Adrenal gland (tissue), 12 donors: ENCODE data around the gene KLHL29. TPM values are rescaled to one million over a fixed set of nuclear protein-coding genes. Genes with fewer than 3 reads are reported as not detected.

Experiments used
- DNase-seq, 7 donors: peaks; one replicate each; pipeline ENCODE4 v3.0.0-alpha.2; 2019 to 2020
- H3K27ac ChIP-seq, 5 donors: fragments of 200-600 bp; sonication (generic) in 4 of 5; 1 replicate in 3 of 5; 2 replicates in 2 of 5; pipeline versions ENCODE4 v1.5.1 to v1.8.0; 2016 to 2020; ENCODE audit warnings: mild to moderate bottlenecking in 1 of 5
- H3K27me3 ChIP-seq: fragments of 200-600 bp; 2 replicates; pipeline ENCODE4 v1.8.0; 2021
- H3K36me3 ChIP-seq, 2 donors: fragments of 200-600 bp; replicated peaks in 1 of 2; 1 replicate in 1 of 2; 2 replicates in 1 of 2; pipeline versions ENCODE4 v1.5.1 to v1.8.0; 2018 to 2022
- H3K4me1 ChIP-seq, 2 donors: fragments of 200-600 bp; replicated peaks in 1 of 2; 1 replicate in 1 of 2; 2 replicates in 1 of 2; pipeline versions ENCODE4 v1.5.1 to v1.8.0; 2018 to 2021
- H3K4me3 ChIP-seq, 4 donors: fragments of 200-600 bp; sonication (generic) in 3 of 4; one replicate each; pipeline ENCODE4 v1.5.1; 2016 to 2018
- H3K9me3 ChIP-seq, 3 donors: fragments of 200-600 bp; sonication (generic) in 1 of 3; replicated peaks in 1 of 3; 1 replicate in 2 of 3; 2 replicates in 1 of 3; pipeline versions ENCODE4 v1.5.1 to v1.8.0; 2016 to 2021
- POLR2A ChIP-seq, 2 donors: fragments of 450-650 bp; IDR thresholded peaks; one replicate each; pipeline ENCODE4 v1.6.1; 2017; ENCODE audit warnings: antibody characterized with exemption in 2 of 2, mild to moderate bottlenecking in 2 of 2, moderate library complexity in 1 of 2
- WGBS, 4 donors: extraction: QIAGEN DNeasy Blood & Tissue Kit in 2 of 4; methylation state at CpG; one replicate each; pipeline versions ENCODE4 v1.1.5 to v1.1.7; 2013 to 2017; 5-methylcytosine and 5-hydroxymethylcytosine counted together
- intact Hi-C, 2 donors: fragments of 100-400 bp; cut with DNase I; formaldehyde crosslinking; loops; one replicate each; pipeline versions ENCODE4 v1.14.1 to v1.15.0; 2022 to 2023
- polyA plus RNA-seq, 3 donors: library from polyadenylated mRNA; stranded (reverse); fragments of 200-250 nt in 2 of 3; fragments of 350-450 nt in 1 of 3; fragmentation: Illumina TruSeq in 1 of 3; extraction: RNeasy Lipid Tissue Mini Kit (QIAGEN cat#74804) in 1 of 3; gene quantifications; one replicate each; pipeline ENCODE4 v1.2.3, GENCODE V29; 2013 to 2014
- total RNA-seq, 9 donors: library from RNA; depleted of rRNA in 4 of 9; stranded (reverse); fragments of >200 nt in 4 of 9; fragments of 120-200 nt in 1 of 9; fragmentation: NEBNext Ultra II Directional in 1 of 9; extraction: Animal tissue kit (Norgen Biotek cat#: 25700) in 1 of 9; gene quantifications; one replicate each; pipeline versions ENCODE4 v1.1.0 to v1.2.4, GENCODE V29; 2013 to 2023
- TF ChIP-seq, protein P1 (sequence below), 6 experiments: fragments of 450-650 bp in 4 of 6; fragments of 200-600 bp in 2 of 6; sonication (generic) in 1 of 6; IDR thresholded peaks; 1 replicate in 5 of 6; 2 replicates in 1 of 6; pipeline versions ENCODE4 v1.5.1 to v1.8.0; 2016 to 2021; ENCODE audit warnings: antibody characterized with exemption in 6 of 6, mild to moderate bottlenecking in 2 of 6, moderate library complexity in 1 of 6
- donor health status: healthy with polysubstance abuse.
- donor health status: Bipolar disorder and iron deficiency.
- donor health status: DM: yes; HTN: yes; CAD: no.
- donor health status: DM: no; HTN: no; CAD: no.
- donor health status: DM: no; HTN: no; CAD: no.
- donor health status: DM: yes; HTN: yes; CAD: no.

The KLHL29 gene
- total and polyA plus RNA-seq, 12 donors: 1.9 to 24.5 (median 15.7) TPM

DNA sequence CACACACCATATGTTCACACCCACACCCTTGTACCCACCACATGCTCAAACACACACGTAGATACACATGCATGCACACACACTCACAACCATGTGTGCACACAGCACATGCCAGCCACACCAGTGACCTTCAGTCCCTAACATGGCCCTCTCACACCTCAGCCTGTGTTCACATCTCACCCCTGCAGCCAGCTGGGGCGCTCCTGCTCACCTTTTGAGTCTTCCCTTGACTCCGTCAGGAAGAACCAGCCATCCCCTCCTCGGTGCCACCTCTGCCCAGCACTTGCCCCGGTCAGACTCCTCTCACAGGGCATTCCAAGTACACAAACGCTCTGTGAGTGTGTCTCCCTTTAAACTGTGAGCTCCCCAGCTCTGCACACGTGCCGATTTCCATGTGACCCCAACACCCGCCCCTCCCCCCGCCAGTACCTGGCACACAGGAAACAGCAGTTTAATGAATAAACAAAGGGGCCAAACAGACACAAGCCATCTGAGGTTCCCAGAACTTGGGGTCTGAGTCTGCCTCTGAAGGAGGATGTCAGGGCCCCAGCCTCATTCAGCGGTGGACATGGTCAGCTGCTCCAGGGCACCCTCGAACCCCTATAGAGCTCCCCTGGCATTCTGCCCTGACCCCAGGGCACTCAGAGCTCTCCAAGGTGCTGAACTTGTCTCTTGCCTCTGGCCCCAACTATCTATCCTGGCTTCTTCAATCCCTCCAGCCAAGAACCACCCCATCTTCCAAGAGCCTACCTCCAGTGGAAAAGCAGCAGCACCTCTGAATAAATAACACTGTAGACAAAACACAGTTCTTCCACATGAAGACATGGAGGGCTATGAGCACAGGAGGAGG, 289.1 kb downstream of the KLHL29 start:
- H3K9me3 ChIP-seq: no peaks in the 10 kb centered on the region
- WGBS, 4 donors: 73 to 77% (median 73%) methylated on average over 12 of the region's 12 CpGs
- intact Hi-C loops: no loop called here

DNA sequence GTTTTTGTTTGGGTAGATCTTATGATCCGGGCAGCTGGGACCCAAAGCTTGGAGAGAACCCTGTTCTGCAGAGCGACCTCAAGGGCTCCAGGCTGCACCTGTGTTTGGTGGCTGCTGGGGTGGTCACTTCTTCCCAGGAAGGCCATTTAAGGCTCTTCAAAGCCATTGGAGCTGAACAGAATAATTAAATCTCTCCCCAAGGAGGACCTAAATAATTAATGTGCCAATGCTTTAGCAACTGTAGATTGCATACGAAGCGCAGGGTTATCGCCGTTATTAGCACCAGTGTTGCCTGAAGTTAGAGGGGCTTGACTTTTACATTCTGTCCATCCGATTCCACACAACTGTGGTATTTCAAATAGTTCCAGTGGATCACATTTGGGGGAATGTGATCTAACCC, 290.5 kb downstream of the KLHL29 start:
- H3K27me3 ChIP-seq: no peaks in the 10 kb centered on the region
- no peaks in the 10 kb centered on the region for H3K36me3 ChIP-seq
- H3K4me3 ChIP-seq: no peak overlapping the region
- intact Hi-C loops: no loop called here
- no peak for TF ChIP-seq POLR2A (IDR thresholded peaks at IDR 0.05)
- TF ChIP-seq, protein P1, sequence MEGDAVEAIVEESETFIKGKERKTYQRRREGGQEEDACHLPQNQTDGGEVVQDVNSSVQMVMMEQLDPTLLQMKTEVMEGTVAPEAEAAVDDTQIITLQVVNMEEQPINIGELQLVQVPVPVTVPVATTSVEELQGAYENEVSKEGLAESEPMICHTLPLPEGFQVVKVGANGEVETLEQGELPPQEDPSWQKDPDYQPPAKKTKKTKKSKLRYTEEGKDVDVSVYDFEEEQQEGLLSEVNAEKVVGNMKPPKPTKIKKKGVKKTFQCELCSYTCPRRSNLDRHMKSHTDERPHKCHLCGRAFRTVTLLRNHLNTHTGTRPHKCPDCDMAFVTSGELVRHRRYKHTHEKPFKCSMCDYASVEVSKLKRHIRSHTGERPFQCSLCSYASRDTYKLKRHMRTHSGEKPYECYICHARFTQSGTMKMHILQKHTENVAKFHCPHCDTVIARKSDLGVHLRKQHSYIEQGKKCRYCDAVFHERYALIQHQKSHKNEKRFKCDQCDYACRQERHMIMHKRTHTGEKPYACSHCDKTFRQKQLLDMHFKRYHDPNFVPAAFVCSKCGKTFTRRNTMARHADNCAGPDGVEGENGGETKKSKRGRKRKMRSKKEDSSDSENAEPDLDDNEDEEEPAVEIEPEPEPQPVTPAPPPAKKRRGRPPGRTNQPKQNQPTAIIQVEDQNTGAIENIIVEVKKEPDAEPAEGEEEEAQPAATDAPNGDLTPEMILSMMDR (IDR thresholded peaks at IDR 0.05): no peak
- no peaks in the 10 kb centered on the region for H3K4me1 ChIP-seq
- WGBS, 4 donors: 92 to 99% (median 97%) methylated on average over 7 of the region's 7 CpGs
- H3K27ac ChIP-seq: no peak overlapping the region
- no peak for DNase-seq
- no peaks in the 10 kb centered on the region for H3K9me3 ChIP-seq

More for the DNA sequence above, 289.1 kb downstream of the KLHL29 start:
- no peak overlapping the region for H3K4me3 ChIP-seq
- peaks cover 0 to 6% of the 10 kb centered on the region in 2 donors for H3K4me1 ChIP-seq
- peak in 1 of 7 donors; percentile 33 for DNase-seq
- TF ChIP-seq POLR2A (IDR thresholded peaks at IDR 0.05): no peak
- TF ChIP-seq, protein P1 (IDR thresholded peaks at IDR 0.05): no peak
- H3K27me3 ChIP-seq: no peaks in the 10 kb centered on the region
- H3K27ac ChIP-seq: no peak overlapping the region
- no peaks in the 10 kb centered on the region for H3K36me3 ChIP-seq

DNA sequence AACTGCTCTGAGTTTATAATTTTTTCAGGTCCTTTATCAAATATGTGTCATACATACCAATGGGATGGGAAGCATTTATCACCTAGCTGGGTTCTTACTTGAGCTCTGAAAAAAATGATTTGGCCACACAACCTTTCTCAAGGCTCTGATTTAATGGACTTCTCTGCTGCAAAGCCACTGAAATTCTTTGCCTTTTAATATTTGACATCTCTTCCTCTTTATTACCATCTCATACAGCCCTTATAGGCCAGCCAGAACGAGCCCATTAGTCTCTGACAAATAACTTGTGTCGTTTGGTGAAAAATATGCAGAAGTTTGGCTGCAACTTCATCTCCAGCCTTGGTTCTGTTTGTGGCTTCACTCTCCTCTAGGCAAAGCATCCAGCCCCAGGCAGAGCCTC, 292.9 kb downstream of the KLHL29 start:
- no peaks in the 10 kb centered on the region for H3K4me1 ChIP-seq
- H3K27ac ChIP-seq: no peak overlapping the region
- no peak for TF ChIP-seq POLR2A (IDR thresholded peaks at IDR 0.05)
- TF ChIP-seq, protein P1 (IDR thresholded peaks at IDR 0.05): no peak
- no peaks in the 10 kb centered on the region for H3K27me3 ChIP-seq
- no peak overlapping the region for H3K4me3 ChIP-seq
- H3K9me3 ChIP-seq: no peaks in the 10 kb centered on the region
- WGBS, 4 donors: 78 to 83% (median 82%) methylated on average over 2 of the region's 2 CpGs
- intact Hi-C loops: no loop called here
- DNase-seq: no peak
- H3K36me3 ChIP-seq: no peaks in the 10 kb centered on the region

DNA sequence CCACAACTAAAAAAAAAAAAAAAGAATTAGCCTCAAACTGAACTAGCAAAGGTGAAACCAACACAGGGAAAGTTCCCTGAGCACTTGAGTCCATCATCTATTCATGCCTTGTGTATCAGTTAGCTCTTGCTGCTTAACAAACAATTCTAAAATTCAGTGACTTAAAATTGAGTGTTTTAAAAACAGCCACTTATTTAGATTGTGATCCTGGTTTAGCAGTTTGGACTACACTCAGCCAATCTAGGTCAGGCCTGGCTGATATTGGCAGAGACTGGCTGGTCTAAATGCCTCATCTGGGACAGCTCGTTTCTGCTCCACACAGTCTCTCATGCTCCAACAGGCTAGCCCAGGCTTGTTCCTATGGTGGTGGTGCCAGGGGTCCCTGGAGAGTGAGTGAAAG, 294.1 kb downstream of the KLHL29 start:
- no peaks in the 10 kb centered on the region for H3K36me3 ChIP-seq
- H3K27me3 ChIP-seq: no peaks in the 10 kb centered on the region
- DNase-seq: no peak
- intact Hi-C loops: no loop called here
- TF ChIP-seq POLR2A (IDR thresholded peaks at IDR 0.05): no peak
- TF ChIP-seq, protein P1 (IDR thresholded peaks at IDR 0.05): no peak
- 67 to 100% (median 83%) methylated on average over 1 of the region's 1 CpG for WGBS, 4 donors
- H3K9me3 ChIP-seq: no peaks in the 10 kb centered on the region
- H3K4me1 ChIP-seq: no peaks in the 10 kb centered on the region
- H3K4me3 ChIP-seq: no peak overlapping the region
- H3K27ac ChIP-seq: no peak overlapping the region
